Uterus (tissue), 4 donors: Measurements from ENCODE around the gene UBE2M. TPM values are rescaled to one million over a fixed set of nuclear protein-coding genes. Genes with fewer than 3 reads are reported as not detected.

ENCODE experiments used
- DNase-seq, 2 donors: peaks; one replicate each; pipeline ENCODE4 v3.0.0-alpha.2; 2019 to 2020
- H3K27ac ChIP-seq, 2 donors: fragments of 200-600 bp; sonication (generic); 1 replicate in 1 of 2; 2 replicates in 1 of 2; pipeline ENCODE4 v1.5.1; 2016 to 2018
- H3K27me3 ChIP-seq, 2 donors: fragments of 200-600 bp; sonication (generic); one replicate each; pipeline ENCODE4 v1.5.1; 2018 to 2019; ENCODE audit warnings: control low read depth in 1 of 2
- H3K36me3 ChIP-seq, 2 donors: fragments of 200-600 bp; sonication (generic); one replicate each; pipeline ENCODE4 v1.5.1; 2019; ENCODE audit warnings: control low read depth in 1 of 2
- H3K4me1 ChIP-seq, 2 donors: fragments of 200-600 bp; sonication (generic); one replicate each; pipeline ENCODE4 v1.5.1; 2018 to 2019; ENCODE audit warnings: control low read depth in 1 of 2
- H3K4me3 ChIP-seq, 2 donors: fragments of 200-600 bp; sonication (generic); 1 replicate in 1 of 2; 2 replicates in 1 of 2; pipeline ENCODE4 v1.5.1; 2018 to 2019; ENCODE audit warnings: mild to moderate bottlenecking in 1 of 2
- H3K9me3 ChIP-seq, 2 donors: fragments of 200-600 bp; sonication (generic); one replicate each; pipeline ENCODE4 v1.5.1; 2019; ENCODE audit warnings: control low read depth in 1 of 2
- CTCF ChIP-seq, 4 experiments: fragments of 200-600 bp in 2 of 4; fragments of 450-650 bp in 2 of 4; sonication (generic) in 2 of 4; IDR thresholded peaks; one replicate each; pipeline ENCODE4 v1.5.1; 2016 to 2019; ENCODE audit warnings: antibody characterized with exemption in 4 of 4, mild to moderate bottlenecking in 2 of 4, moderate library complexity in 1 of 4
- POLR2A ChIP-seq, 2 donors: fragments of 450-650 bp; IDR thresholded peaks; one replicate each; pipeline ENCODE4 v1.6.1; 2016; ENCODE audit warnings: antibody characterized with exemption in 2 of 2, mild to moderate bottlenecking in 1 of 2, moderate library complexity in 1 of 2
- intact Hi-C: fragments of 100-400 bp; cut with DNase I; formaldehyde crosslinking; loops from one replicate; pipeline ENCODE4 v1.15.1; 2023; ENCODE audit warnings: low total_unique reads
- total RNA-seq, 4 donors: library from RNA; depleted of rRNA in 3 of 4; stranded (reverse); fragments of >200 nt in 3 of 4; gene quantifications; one replicate each; pipeline versions ENCODE4 v1.1.0 to v1.2.4, GENCODE V29; 2014 to 2023
- donor health status: DM: yes; HTN: yes; CAD: no.

UBE2M gene
- total RNA-seq, 4 donors from 2014 or later = 6.1 to 63.7 (median 24.9) TPM

GRCh38 chr19:58569191-58569942, 11.0 kb upstream of the UBE2M start:
- Histone ChIP-seq H3K4me1 (no peaks in the 10 kb centered on the region), H3K36me3 (no peaks in the 10 kb centered on the region), H3K27ac (no peak overlapping the region), H3K9me3 (no peaks in the 10 kb centered on the region), H3K27me3 (no peaks in the 10 kb centered on the region), H3K4me3 (no peak overlapping the region)
- intact Hi-C loops = no loop called here
- DNase-seq = peak; percentile 13 to 14
- TF ChIP-seq POLR2A (IDR thresholded peaks at IDR 0.05) (no peak), CTCF (IDR thresholded peaks at IDR 0.05) (no peak)

GRCh38 chr19:58568453-58569130, 10.2 kb upstream of the UBE2M start:
- Histone ChIP-seq H3K4me3 (no peak overlapping the region), H3K36me3 (no peaks in the 10 kb centered on the region), H3K27me3 (no peaks in the 10 kb centered on the region), H3K27ac (no peak overlapping the region), H3K4me1 (no peaks in the 10 kb centered on the region), H3K9me3 (no peaks in the 10 kb centered on the region)
- intact Hi-C loops = no loop called here
- DNase-seq = peak; percentile 7 to 11
- TF ChIP-seq CTCF (IDR thresholded peaks at IDR 0.05) (no peak), POLR2A (IDR thresholded peaks at IDR 0.05) (no peak)

GRCh38 chr19:58566989-58567388, 8.6 kb upstream of the UBE2M start:
- H3K9me3 ChIP-seq = no peaks in the 10 kb centered on the region
- peak in 1 of 2 donors; percentile 3 for DNase-seq
- TF ChIP-seq POLR2A (IDR thresholded peaks at IDR 0.05) (no peak), CTCF (IDR thresholded peaks at IDR 0.05) (no peak)

GRCh38 chr19:58563823-58564222, 5.4 kb upstream of the UBE2M start:
- no peak overlapping the region for H3K27ac ChIP-seq
- intact Hi-C loops = no loop called here
- no peaks in the 10 kb centered on the region for H3K9me3 ChIP-seq
- no peak for TF ChIP-seq POLR2A (IDR thresholded peaks at IDR 0.05)
- TF ChIP-seq CTCF (IDR thresholded peaks at IDR 0.05) = no peak
- H3K4me1 ChIP-seq = peaks cover 0 to 18% of the 10 kb centered on the region in 2 donors
- H3K27me3 ChIP-seq = no peaks in the 10 kb centered on the region
- H3K36me3 ChIP-seq = no peaks in the 10 kb centered on the region
- H3K4me3 ChIP-seq = no peak overlapping the region
- peak in 1 of 2 donors; percentile 11 for DNase-seq

More at GRCh38 chr19:58566989-58567388, 8.6 kb upstream of the UBE2M start:
- Histone ChIP-seq H3K4me1 (peaks cover 0 to 16% of the 10 kb centered on the region in 2 donors), H3K36me3 (no peaks in the 10 kb centered on the region), H3K27ac (no peak overlapping the region), H3K27me3 (no peaks in the 10 kb centered on the region), H3K4me3 (no peak overlapping the region)
- intact Hi-C loops = no loop called here

GRCh38 chr19:58563034-58563573, 4.7 kb upstream of the UBE2M start:
- Histone ChIP-seq H3K4me3 (peak overlapping the region; percentile 18 to 41), H3K36me3 (no peaks in the 10 kb centered on the region), H3K27me3 (no peaks in the 10 kb centered on the region), H3K27ac (no peak overlapping the region), H3K9me3 (no peaks in the 10 kb centered on the region), H3K4me1 (peaks cover 0 to 18% of the 10 kb centered on the region in 2 donors)
- no peak for TF ChIP-seq CTCF (IDR thresholded peaks at IDR 0.05)
- TF ChIP-seq POLR2A (IDR thresholded peaks at IDR 0.05) = no peak
- peak in 1 of 2 donors; percentile 41 for DNase-seq
- intact Hi-C loops = no loop called here
